GM23338 (cell line): ENCODE data around the gene ZNF580. TPM values are rescaled to one million over a fixed set of nuclear protein-coding genes. Genes with fewer than 3 reads are reported as not detected.

Experiments
- ATAC-seq: fragments of 200-7000 bp; cut with Tn5 transposase; 3 replicates; pipeline ENCODE4 v1.9.1; 2020
- DNase-seq: peaks from one replicate; pipeline ENCODE4 v3.0.0-alpha.2; 2015; ENCODE audit warnings: low spot score
- H2AFZ ChIP-seq: fragments of 200-600 bp; sonication (generic); 2 replicates; pipeline ENCODE4 v1.8.0; 2016; ENCODE audit warnings: antibody characterized with exemption, mild to moderate bottlenecking, moderate library complexity
- H3F3A ChIP-seq: fragments of 200-600 bp; sonication (generic); replicated peaks from 2 replicates; pipeline ENCODE4 v1.8.0; 2017; ENCODE audit warnings: antibody characterized with exemption, mixed run types, low read depth
- H3K27ac ChIP-seq: fragments of 200-600 bp; sonication (generic); 2 replicates; pipeline ENCODE4 v1.6.1; 2016; ENCODE audit warnings: low read depth
- H3K27me3 ChIP-seq: fragments of 200-600 bp; sonication (generic); 2 replicates; pipeline ENCODE4 v1.8.0; 2016; ENCODE audit warnings: mild to moderate bottlenecking, mixed run types, moderate library complexity; ENCODE audit not compliant: insufficient read depth
- H3K36me3 ChIP-seq: fragments of 200-600 bp; sonication (generic); 2 replicates; pipeline ENCODE4 v1.8.0; 2016; ENCODE audit warnings: mild to moderate bottlenecking; ENCODE audit not compliant: insufficient read depth
- H3K4me1 ChIP-seq: fragments of 200-600 bp; sonication (generic); 2 replicates; pipeline ENCODE4 v1.8.0; 2016; ENCODE audit warnings: mild to moderate bottlenecking, moderate library complexity; ENCODE audit not compliant: insufficient read depth
- H3K4me2 ChIP-seq: fragments of 200-600 bp; sonication (generic); 2 replicates; pipeline ENCODE4 v1.7.1; 2017; ENCODE audit warnings: mixed run types
- H3K4me3 ChIP-seq: fragments of 200-600 bp; sonication (generic); 2 replicates; pipeline ENCODE4 v1.6.1; 2016; ENCODE audit warnings: mixed run types
- H3K79me2 ChIP-seq: fragments of 200-600 bp; sonication (generic); replicated peaks from 2 replicates; pipeline ENCODE4 v1.8.0; 2017; ENCODE audit warnings: mild to moderate bottlenecking; ENCODE audit not compliant: insufficient read depth
- H3K9me2 ChIP-seq: fragments of 200-600 bp; sonication (generic); 2 replicates; pipeline ENCODE4 v1.8.0; 2017; ENCODE audit not compliant: insufficient read depth
- H4K20me1 ChIP-seq: fragments of 200-600 bp; sonication (generic); replicated peaks from 2 replicates; pipeline ENCODE4 v1.8.0; 2017; ENCODE audit warnings: mild to moderate bottlenecking; ENCODE audit not compliant: insufficient read depth
- H3K27ac Mint-ChIP-seq: 2 replicates; pipeline ENCODE4 v1.8.0; 2020; ENCODE audit warnings: inconsistent platforms, mild to moderate bottlenecking, moderate library complexity, mixed read lengths
- H3K27me3 Mint-ChIP-seq: 3 replicates; pipeline ENCODE4 v1.8.0; 2022; ENCODE audit warnings: low read depth, mild to moderate bottlenecking, moderate library complexity, mixed read lengths, inconsistent platforms; ENCODE audit not compliant: insufficient read depth, poor library complexity
- H3K36me3 Mint-ChIP-seq: 3 replicates; pipeline ENCODE4 v1.8.0; 2021; ENCODE audit warnings: low read depth, mild to moderate bottlenecking, inconsistent platforms, moderate library complexity, mixed read lengths
- H3K4me1 Mint-ChIP-seq: 3 replicates; pipeline ENCODE4 v1.8.0; 2020; ENCODE audit warnings: mild to moderate bottlenecking, inconsistent platforms, mixed read lengths
- H3K4me3 Mint-ChIP-seq: 3 replicates; pipeline ENCODE4 v1.8.0; 2021; ENCODE audit warnings: moderate library complexity, mild to moderate bottlenecking, inconsistent platforms, mixed read lengths
- H3K9me3 Mint-ChIP-seq: 3 replicates; pipeline ENCODE4 v1.8.0; 2020; ENCODE audit warnings: moderate library complexity, mild to moderate bottlenecking, inconsistent platforms, mixed read lengths
- CREB1 ChIP-seq: fragments of 250-450 bp; sonication (Bioruptor Pico); IDR thresholded peaks from 2 replicates; pipeline ENCODE4 v1.5.0; 2020; ENCODE audit warnings: low read depth, mild to moderate bottlenecking, moderate library complexity
- ETS1 ChIP-seq: IDR thresholded peaks from 2 replicates; pipeline ENCODE4 v1.6.1; 2016; ENCODE audit warnings: antibody characterized with exemption
- JUNB ChIP-seq: IDR thresholded peaks from one replicate; pipeline ENCODE4 v1.6.1; 2016; ENCODE audit warnings: antibody characterized with exemption; ENCODE audit not compliant: unreplicated experiment
- POLR2AphosphoS5 ChIP-seq: IDR thresholded peaks from 2 replicates; pipeline ENCODE4 v1.6.1; 2016; ENCODE audit warnings: antibody characterized with exemption, low read depth
- REST ChIP-seq: IDR thresholded peaks from one replicate; pipeline ENCODE4 v1.6.1; 2018; ENCODE audit warnings: antibody characterized with exemption; ENCODE audit not compliant: unreplicated experiment
- ZNF114 ChIP-seq: fragments of 250-450 bp; sonication (Bioruptor Pico); IDR thresholded peaks from 2 replicates; pipeline ENCODE4 v1.5.0; 2020; ENCODE audit warnings: mild to moderate bottlenecking, moderate library complexity
- ZNF331 ChIP-seq: fragments of 250-450 bp; sonication (Bioruptor Pico); IDR thresholded peaks from 2 replicates; pipeline ENCODE4 v1.5.0; 2020; ENCODE audit warnings: low read depth, mild to moderate bottlenecking, moderate library complexity
- ZNF462 ChIP-seq: fragments of 250-450 bp; sonication (Bioruptor Pico); IDR thresholded peaks from 2 replicates; pipeline ENCODE4 v1.5.0; 2020; ENCODE audit warnings: mild to moderate bottlenecking, moderate library complexity
- polyA plus RNA-seq: library from polyadenylated mRNA; unstranded; fragments of >200 nt; fragmentation: Nextera tagmentation; extraction: Ambion mirVana; gene quantifications from 2 replicates; pipeline ENCODE4 v1.2.1, GENCODE V29; 2016
- total RNA-seq: library from RNA; depleted of rRNA; stranded (reverse); fragments of >200 nt; shearing (Covaris generic); gene quantifications from 2 replicates; pipeline ENCODE4 v1.2.3, GENCODE V29; 2014

ZNF580 gene
- total and polyA plus RNA-seq, 2 experiments from 2014 or later: 18.7 to 23.6 TPM

- no peak for TF ChIP-seq REST
- no peak for TF ChIP-seq ZNF331 (CRISPR knock-in tag)
- TF ChIP-seq ETS1: no peak
These were observed 29.7 kb downstream of the ZNF580 start (continued) for GRCh38 chr19:55670280-55671053.

- peaks cover 37% of the 10 kb centered on the region for H4K20me1 ChIP-seq
- TF ChIP-seq CREB1 (no peak), JUNB (no peak), REST (no peak), ZNF114 (no peak), ETS1 (no peak), ZNF462 (CRISPR knock-in tag) (no peak), POLR2AphosphoS5 (no peak)
These were observed 30.2 kb downstream of the ZNF580 start for GRCh38 chr19:55671054-55671378.

More at GRCh38 chr19:55671054-55671378, 30.2 kb downstream of the ZNF580 start:
- Mint-ChIP-seq H3K4me1 (peaks cover 33% of the 10 kb centered on the region), H3K27ac (peak overlapping the region; percentile 25), H3K36me3 (peaks cover 83% of the 10 kb centered on the region), H3K27me3 (peaks cover 46% of the 10 kb centered on the region), H3K9me3 (peaks cover 9% of the 10 kb centered on the region; the same call in 2 of the 3 replicates), H3K4me3 (peak overlapping the region; percentile 7; the same call in 1 of the 3 replicates)
- H3K9me2 ChIP-seq: no peaks in the 10 kb centered on the region
- H3K27me3 ChIP-seq: no peaks in the 10 kb centered on the region
- peaks cover 47% of the 10 kb centered on the region for H3F3A ChIP-seq
- H3K4me3 ChIP-seq: no peak overlapping the region
- peaks cover 69% of the 10 kb centered on the region for H3K79me2 ChIP-seq
- peak overlapping the region; percentile 90 for H3K27ac ChIP-seq
- peaks cover 17% of the 10 kb centered on the region for H3K36me3 ChIP-seq
- ATAC-seq (no peak), DNase-seq (no peak)
- H3K4me1 ChIP-seq: peaks cover 25% of the 10 kb centered on the region
- no peak overlapping the region for H2AFZ ChIP-seq
- no peak overlapping the region for H3K4me2 ChIP-seq
